HG03097 (cell line): ENCODE results near the gene MFRP.

Experiments
- ATAC-seq: cut with Tn5 transposase; IDR thresholded peaks from one replicate; pipeline ENCODE4 v1.9.1; 2021; ENCODE audit not compliant: unreplicated experiment, low FRiP score

The MFRP gene

GRCh38 chr11:119359365-119360214, 13.1 kb upstream of the MFRP start:
- ATAC-seq: no peak

- ATAC-seq: no peak
Measured at GRCh38 chr11:119357074-119357473, 10.6 kb upstream of the MFRP start.

GRCh38 chr11:119356349-119357031, 10.0 kb upstream of the MFRP start:
- peak; percentile 78 for ATAC-seq

GRCh38 chr11:119355091-119355843, 8.8 kb upstream of the MFRP start:
- ATAC-seq: no peak

GRCh38 chr11:119352857-119353260, 6.4 kb upstream of the MFRP start:
- ATAC-seq: no peak

GRCh38 chr11:119351232-119351631, 4.7 kb upstream of the MFRP start:
- ATAC-seq: no peak

- no peak for ATAC-seq
Measured at GRCh38 chr11:119350302-119350701, 3.8 kb upstream of the MFRP start.

- no peak for ATAC-seq
Measured at GRCh38 chr11:119347940-119348605, 1.6 kb upstream of the MFRP start.

- ATAC-seq: no peak
Measured at GRCh38 chr11:119347242-119347641, 737 bp upstream of the MFRP start.

GRCh38 chr11:119345685-119346084, 820 bp downstream of the MFRP start:
- no peak for ATAC-seq

GRCh38 chr11:119344291-119345010, 2.1 kb downstream of the MFRP start:
- no peak for ATAC-seq

GRCh38 chr11:119343726-119344125, 2.8 kb downstream of the MFRP start:
- ATAC-seq: no peak

GRCh38 chr11:119342362-119343130, 4.0 kb downstream of the MFRP start:
- ATAC-seq: no peak

- no peak for ATAC-seq
Measured at GRCh38 chr11:119342023-119342300, 4.5 kb downstream of the MFRP start.

GRCh38 chr11:119341222-119342022, 5.1 kb downstream of the MFRP start:
- no peak for ATAC-seq

- ATAC-seq: no peak
Measured at GRCh38 chr11:119340335-119341221, 5.9 kb downstream of the MFRP start, which contains the start of gene C1QTNF5. C1QTNF5 (minus strand) TSS chr11:119340883; CDS start chr11:119340397, 486 bp downstream.

- ATAC-seq: no peak
Measured at GRCh38 chr11:119339589-119340334, 6.7 kb downstream of the MFRP start.
